Cerebellar cortex (tissue), 1 donor: ENCODE data around the gene ADGRL3.
"Not testable (repeated sequence)": the region's sequence is repeated elsewhere in the genome, so short reads cannot be mapped to it uniquely, and the experiment has no call there.

Experiments
- DNase-seq: peaks from one replicate; pipeline ENCODE4 v3.0.0-alpha.2; 2015; ENCODE audit warnings: low spot score

ADGRL3 gene

GRCh38 chr4:61817071-61817470, 616.9 kb downstream of the ADGRL3 start:
- no peak for DNase-seq

GRCh38 chr4:61820136-61820535, 620.0 kb downstream of the ADGRL3 start:
- no peak for DNase-seq

GRCh38 chr4:61824454-61824853, 624.3 kb downstream of the ADGRL3 start:
- DNase-seq, result no peak

GRCh38 chr4:61827907-61828391, 627.8 kb downstream of the ADGRL3 start:
- DNase-seq, result no peak

- no peak for DNase-seq
Measured at GRCh38 chr4:61828960-61829359, 628.8 kb downstream of the ADGRL3 start.

GRCh38 chr4:61831987-61832386, 631.9 kb downstream of the ADGRL3 start:
- DNase-seq, result no peak

- no peak for DNase-seq
Measured at GRCh38 chr4:61837395-61837794, 637.3 kb downstream of the ADGRL3 start.

- DNase-seq, result no peak
Measured at GRCh38 chr4:61838072-61838471, 637.9 kb downstream of the ADGRL3 start.

GRCh38 chr4:61841714-61842113, 641.6 kb downstream of the ADGRL3 start:
- DNase-seq, result peak; percentile 24

GRCh38 chr4:61851126-61851525, 651.0 kb downstream of the ADGRL3 start:
- no peak for DNase-seq

GRCh38 chr4:61852105-61852504, 652.0 kb downstream of the ADGRL3 start:
- not testable (repeated sequence) for DNase-seq

GRCh38 chr4:61853041-61853440, 652.9 kb downstream of the ADGRL3 start:
- DNase-seq, result no peak

- DNase-seq, result peak; percentile 34
Measured at GRCh38 chr4:61860376-61860775, 660.2 kb downstream of the ADGRL3 start.

GRCh38 chr4:61864286-61864685, 664.2 kb downstream of the ADGRL3 start:
- DNase-seq, result no peak

- no peak for DNase-seq
Measured at GRCh38 chr4:61866378-61867030, 666.4 kb downstream of the ADGRL3 start.

GRCh38 chr4:61872983-61873382, 672.9 kb downstream of the ADGRL3 start:
- peak; percentile 21 for DNase-seq

GRCh38 chr4:61877266-61877665, 677.1 kb downstream of the ADGRL3 start:
- DNase-seq, result no peak

- DNase-seq, result no peak
Measured at GRCh38 chr4:61877893-61878292, 677.8 kb downstream of the ADGRL3 start.

- DNase-seq, result no peak
Measured at GRCh38 chr4:61882381-61882780, 682.3 kb downstream of the ADGRL3 start.

- DNase-seq, result no peak
Measured at GRCh38 chr4:61886131-61886530, 686.0 kb downstream of the ADGRL3 start.

GRCh38 chr4:61889117-61889516, 689.0 kb downstream of the ADGRL3 start:
- DNase-seq, result no peak

- no peak for DNase-seq
Measured at GRCh38 chr4:61890321-61890720, 690.2 kb downstream of the ADGRL3 start.

- no peak for DNase-seq
Measured at GRCh38 chr4:61891953-61892352, 691.8 kb downstream of the ADGRL3 start.

GRCh38 chr4:61896634-61897033, 696.5 kb downstream of the ADGRL3 start:
- DNase-seq, result no peak
